Chondrocyte (in vitro differentiated cells): Measurements from ENCODE around the gene SLITRK2. TPM values are rescaled to one million over a fixed set of nuclear protein-coding genes. Genes with fewer than 3 reads are reported as not detected.
A peak's percentile ranks its signal among the peaks of the same experiment; 100 is the strongest.

Experiments
- DNase-seq: peaks from one replicate; pipeline ENCODE4 v3.0.0; 2021; ENCODE audit warnings: mixed read lengths, low spot score
- H3K27ac Mint-ChIP-seq: one replicate; pipeline ENCODE4 v1.8.0; 2021; ENCODE audit warnings: mild to moderate bottlenecking, moderate library complexity, mixed read lengths; ENCODE audit not compliant: unreplicated experiment
- H3K27me3 Mint-ChIP-seq: 2 replicates; pipeline ENCODE4 v1.8.0; 2021; ENCODE audit warnings: low read depth, mixed read lengths
- H3K36me3 Mint-ChIP-seq: 2 replicates; pipeline ENCODE4 v1.8.0; 2021; ENCODE audit warnings: low read depth, mixed read lengths
- H3K4me1 Mint-ChIP-seq: 2 replicates; pipeline ENCODE4 v1.8.0; 2021; ENCODE audit warnings: low read depth, mild to moderate bottlenecking, mixed read lengths
- H3K4me3 Mint-ChIP-seq: one replicate; pipeline ENCODE4 v1.8.0; 2021; ENCODE audit warnings: mild to moderate bottlenecking, moderate library complexity, mixed read lengths; ENCODE audit not compliant: unreplicated experiment
- H3K9me3 Mint-ChIP-seq: 2 replicates; pipeline ENCODE4 v1.8.0; 2021; ENCODE audit warnings: low read depth, mixed read lengths
- total RNA-seq: library from RNA; stranded (reverse); gene quantifications from 3 replicates; pipeline ENCODE4 v1.2.1, GENCODE V29; 2021
- TF ChIP-seq, protein P1 (sequence below): fragments of 200-600 bp; sonication (generic); IDR thresholded peaks from 2 replicates; pipeline ENCODE4 v1.5.0; 2021; ENCODE audit warnings: antibody characterized with exemption, mild to moderate bottlenecking, moderate library complexity

The SLITRK2 gene
- total RNA-seq, 1 donor from 2014 or later, result not detected

- H3K9me3 Mint-ChIP-seq, result peaks cover 3% of the 10 kb centered on the region
- H3K4me1 Mint-ChIP-seq, result peaks cover 8% of the 10 kb centered on the region
- no peak overlapping the region for H3K27ac Mint-ChIP-seq
- TF ChIP-seq, protein P1, sequence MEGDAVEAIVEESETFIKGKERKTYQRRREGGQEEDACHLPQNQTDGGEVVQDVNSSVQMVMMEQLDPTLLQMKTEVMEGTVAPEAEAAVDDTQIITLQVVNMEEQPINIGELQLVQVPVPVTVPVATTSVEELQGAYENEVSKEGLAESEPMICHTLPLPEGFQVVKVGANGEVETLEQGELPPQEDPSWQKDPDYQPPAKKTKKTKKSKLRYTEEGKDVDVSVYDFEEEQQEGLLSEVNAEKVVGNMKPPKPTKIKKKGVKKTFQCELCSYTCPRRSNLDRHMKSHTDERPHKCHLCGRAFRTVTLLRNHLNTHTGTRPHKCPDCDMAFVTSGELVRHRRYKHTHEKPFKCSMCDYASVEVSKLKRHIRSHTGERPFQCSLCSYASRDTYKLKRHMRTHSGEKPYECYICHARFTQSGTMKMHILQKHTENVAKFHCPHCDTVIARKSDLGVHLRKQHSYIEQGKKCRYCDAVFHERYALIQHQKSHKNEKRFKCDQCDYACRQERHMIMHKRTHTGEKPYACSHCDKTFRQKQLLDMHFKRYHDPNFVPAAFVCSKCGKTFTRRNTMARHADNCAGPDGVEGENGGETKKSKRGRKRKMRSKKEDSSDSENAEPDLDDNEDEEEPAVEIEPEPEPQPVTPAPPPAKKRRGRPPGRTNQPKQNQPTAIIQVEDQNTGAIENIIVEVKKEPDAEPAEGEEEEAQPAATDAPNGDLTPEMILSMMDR, result no peak
- no peaks in the 10 kb centered on the region for H3K36me3 Mint-ChIP-seq
- H3K27me3 Mint-ChIP-seq, result peaks cover 36% of the 10 kb centered on the region
- DNase-seq, result no peak
- H3K4me3 Mint-ChIP-seq, result no peak overlapping the region
These were observed 4.4 kb downstream of the SLITRK2 start for GRCh38 chrX:145821898-145822571.

DNA sequence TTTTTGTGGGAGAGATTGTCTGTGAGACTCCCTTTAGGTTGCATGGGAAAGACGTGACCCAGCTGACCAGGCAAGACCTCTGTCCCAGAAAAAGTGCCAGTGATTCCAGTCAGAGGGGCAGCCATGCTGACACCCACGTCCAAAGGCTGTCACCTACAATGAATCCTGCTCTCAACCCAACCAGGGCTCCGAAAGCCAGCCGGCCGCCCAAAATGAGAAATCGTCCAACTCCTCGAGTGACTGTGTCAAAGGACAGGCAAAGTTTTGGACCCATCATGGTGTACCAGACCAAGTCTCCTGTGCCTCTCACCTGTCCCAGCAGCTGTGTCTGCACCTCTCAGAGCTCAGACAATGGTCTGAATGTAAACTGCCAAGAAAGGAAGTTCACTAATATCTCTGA lies 5.5 kb downstream of the SLITRK2 start:
- no peak for DNase-seq
- Mint-ChIP-seq H3K36me3 (no peaks in the 10 kb centered on the region), H3K9me3 (peaks cover 3% of the 10 kb centered on the region), H3K4me3 (no peak overlapping the region), H3K27ac (no peak overlapping the region), H3K27me3 (peaks cover 32% of the 10 kb centered on the region), H3K4me1 (peaks cover 5% of the 10 kb centered on the region)
- TF ChIP-seq, protein P1, result no peak

DNA sequence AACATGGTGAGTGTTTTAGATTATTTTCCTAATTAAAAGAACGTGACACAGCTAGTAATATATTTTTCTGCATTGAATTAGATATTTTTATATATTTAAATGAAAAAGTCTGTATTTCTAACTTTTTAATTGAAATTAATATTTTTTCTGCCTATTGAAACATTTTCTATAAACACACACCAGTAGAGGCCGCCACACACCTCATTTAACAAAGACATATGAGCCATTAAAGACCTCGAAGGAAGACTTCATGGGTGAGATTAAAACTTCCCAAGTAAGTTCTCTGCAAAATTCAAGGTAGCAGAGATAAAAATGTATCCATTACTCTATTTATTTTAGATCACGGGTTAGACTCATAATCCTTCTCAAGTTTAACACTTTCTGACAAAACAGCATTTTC lies 8.3 kb downstream of the SLITRK2 start:
- no peak for DNase-seq
- Mint-ChIP-seq H3K4me3 (no peak overlapping the region), H3K9me3 (peaks cover 3% of the 10 kb centered on the region), H3K36me3 (no peaks in the 10 kb centered on the region), H3K4me1 (peaks cover 5% of the 10 kb centered on the region), H3K27me3 (peaks cover 17% of the 10 kb centered on the region), H3K27ac (no peak overlapping the region)
- TF ChIP-seq, protein P1, result peak; percentile 70

- peaks cover 4% of the 10 kb centered on the region for H3K4me1 Mint-ChIP-seq
- TF ChIP-seq, protein P1, result no peak
- no peak for DNase-seq
- peaks cover 16% of the 10 kb centered on the region for H3K27me3 Mint-ChIP-seq
- peaks cover 3% of the 10 kb centered on the region for H3K9me3 Mint-ChIP-seq
- H3K27ac Mint-ChIP-seq, result no peak overlapping the region
- H3K4me3 Mint-ChIP-seq, result no peak overlapping the region
- H3K36me3 Mint-ChIP-seq, result no peaks in the 10 kb centered on the region
These were observed 8.8 kb downstream of the SLITRK2 start for GRCh38 chrX:145826466-145826865.

GRCh38 chrX:145832796-145833195 lies 15.2 kb downstream of the SLITRK2 start:
- peaks cover 3% of the 10 kb centered on the region for H3K9me3 Mint-ChIP-seq
- H3K4me1 Mint-ChIP-seq, result no peaks in the 10 kb centered on the region
- no peak overlapping the region for H3K27ac Mint-ChIP-seq
- DNase-seq, result no peak
- no peak overlapping the region for H3K4me3 Mint-ChIP-seq
- H3K36me3 Mint-ChIP-seq, result no peaks in the 10 kb centered on the region
- TF ChIP-seq, protein P1, result no peak
- H3K27me3 Mint-ChIP-seq, result no peaks in the 10 kb centered on the region
